AG04450 (cell line): ENCODE data around the gene RPTOR. TPM values are rescaled to one million over a fixed set of nuclear protein-coding genes. Genes with fewer than 3 reads are reported as not detected.

Experiments
- CTCF ChIA-PET: fragments of 300-600, 350-600 bp; formaldehyde crosslinking; extraction: SDS; loops from one replicate; lab custom pipeline; 2022; ENCODE audit warnings: antibody characterized with exemption, inconsistent platforms; lab: Charles Lee
- POLR2A ChIA-PET: fragments of 350-600 bp; formaldehyde crosslinking; extraction: SDS; loops from one replicate; lab custom pipeline; 2021; ENCODE audit warnings: antibody characterized with exemption, inconsistent platforms; lab: Yijun Ruan, JAX
- DNase-seq: peaks from one replicate; pipeline ENCODE4 v3.0.0-alpha.2; 2011; ENCODE audit warnings: low read depth, low spot score
- H3K27ac ChIP-seq: one replicate; pipeline ENCODE4 v1.5.1; 2012; ENCODE audit warnings: low read depth, low read length, control low read depth
- H3K27me3 ChIP-seq: one replicate; pipeline ENCODE4 v1.6.0; 2012; ENCODE audit warnings: low read length; ENCODE audit not compliant: control insufficient read depth, insufficient read depth
- H3K4me3 ChIP-seq: 2 replicates; pipeline ENCODE4 v1.5.1; 2011; ENCODE audit warnings: mild to moderate bottlenecking, low read depth, low read length, control low read depth
- H3K9me3 ChIP-seq: 2 replicates; pipeline ENCODE4 v1.5.1; 2012; ENCODE audit warnings: low read length; ENCODE audit not compliant: control insufficient read depth, insufficient read depth
- polyA plus RNA-seq: library from polyadenylated mRNA; depleted of rRNA; stranded (reverse); fragments of >200 nt; gene quantifications from 2 replicates; pipeline ENCODE4 v1.2.3, GENCODE V29; 2011
- TF ChIP-seq, protein P1 (sequence below): IDR thresholded peaks from 2 replicates; pipeline ENCODE4 v1.5.1; 2011; ENCODE audit warnings: low read depth, low read length, control low read depth, inconsistent platforms

Gene RPTOR
- polyA plus RNA-seq, 1 experiment = 6.2 TPM

DNA sequence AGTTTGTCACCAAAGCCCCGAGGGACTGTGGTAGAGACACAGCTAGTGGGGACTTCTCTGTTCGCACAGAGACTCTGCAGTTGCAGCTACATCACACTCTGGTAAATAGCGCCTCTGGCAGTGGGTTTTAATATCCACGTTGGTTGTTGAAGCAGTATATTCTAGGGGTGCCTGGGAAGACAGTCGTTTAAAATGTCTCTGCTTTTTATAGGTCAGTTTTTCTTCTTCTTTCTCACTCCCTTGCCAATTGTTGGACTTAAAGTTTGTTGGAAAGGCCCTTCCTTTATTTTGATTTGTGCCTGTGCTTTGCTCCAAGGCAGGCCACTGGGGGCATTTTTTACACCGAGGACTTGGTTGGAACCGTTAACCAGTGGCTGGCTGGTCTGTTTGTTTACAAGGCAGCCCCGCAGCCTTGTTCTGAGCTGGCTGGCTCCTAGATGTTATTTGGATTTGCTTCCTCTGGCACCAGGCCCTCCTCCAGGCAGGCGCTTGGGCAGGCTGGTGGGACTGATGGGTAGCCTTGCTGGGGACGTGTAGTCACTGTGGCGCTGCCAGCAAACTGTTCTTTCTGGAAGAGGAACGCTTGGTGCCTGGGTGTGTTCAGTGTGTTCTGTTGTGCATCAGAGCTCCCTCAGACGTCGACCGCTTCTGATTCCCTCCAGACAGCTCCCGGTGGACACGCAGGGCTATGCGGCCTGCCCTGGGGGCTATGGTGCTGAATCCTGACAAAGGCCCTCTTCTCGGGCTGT is 228.8 kb downstream of the RPTOR start:
- no peak overlapping the region for H3K4me3 ChIP-seq
- CTCF ChIA-PET = no interaction called here
- POLR2A ChIA-PET = interaction anchor here (1.3 kb wide), 1 partner anchor 21 kb away, joined by 5 read pairs; no protein-coding TSS in a partner anchor

DNA sequence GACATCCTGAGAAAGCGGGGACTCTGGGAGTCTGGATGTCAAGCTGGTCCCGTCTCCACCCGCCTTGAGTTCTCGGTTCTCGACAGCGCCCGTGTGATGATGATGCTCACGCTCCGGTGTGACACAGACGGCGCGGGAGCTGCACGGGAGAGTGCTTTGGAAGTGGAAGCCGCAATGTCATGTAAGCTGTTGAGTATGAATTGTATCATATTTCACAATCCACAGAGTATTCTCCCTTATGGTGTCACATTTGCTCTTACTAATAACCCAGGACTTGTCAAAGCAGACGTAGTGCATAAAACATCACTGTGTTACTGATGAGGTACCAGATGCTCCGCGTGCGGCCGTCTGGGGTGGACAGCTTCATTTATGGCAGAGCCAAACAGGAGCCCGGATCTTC is 229.5 kb downstream of the RPTOR start:
- POLR2A ChIA-PET = interaction anchor here (0.7 to 1.3 kb wide), 2 partner anchors 18 to 20 kb away, joined by 3 to 5 read pairs; no protein-coding TSS in a partner anchor
- DNase-seq = no peak

More for the DNA sequence above, 228.8 kb downstream of the RPTOR start:
- Histone ChIP-seq H3K9me3 (no peaks in the 10 kb centered on the region; the same call in 1 of the 2 replicates), H3K27ac (peak overlapping the region; percentile 65), H3K27me3 (no peaks in the 10 kb centered on the region)
- no peak for DNase-seq
- TF ChIP-seq, protein P1, sequence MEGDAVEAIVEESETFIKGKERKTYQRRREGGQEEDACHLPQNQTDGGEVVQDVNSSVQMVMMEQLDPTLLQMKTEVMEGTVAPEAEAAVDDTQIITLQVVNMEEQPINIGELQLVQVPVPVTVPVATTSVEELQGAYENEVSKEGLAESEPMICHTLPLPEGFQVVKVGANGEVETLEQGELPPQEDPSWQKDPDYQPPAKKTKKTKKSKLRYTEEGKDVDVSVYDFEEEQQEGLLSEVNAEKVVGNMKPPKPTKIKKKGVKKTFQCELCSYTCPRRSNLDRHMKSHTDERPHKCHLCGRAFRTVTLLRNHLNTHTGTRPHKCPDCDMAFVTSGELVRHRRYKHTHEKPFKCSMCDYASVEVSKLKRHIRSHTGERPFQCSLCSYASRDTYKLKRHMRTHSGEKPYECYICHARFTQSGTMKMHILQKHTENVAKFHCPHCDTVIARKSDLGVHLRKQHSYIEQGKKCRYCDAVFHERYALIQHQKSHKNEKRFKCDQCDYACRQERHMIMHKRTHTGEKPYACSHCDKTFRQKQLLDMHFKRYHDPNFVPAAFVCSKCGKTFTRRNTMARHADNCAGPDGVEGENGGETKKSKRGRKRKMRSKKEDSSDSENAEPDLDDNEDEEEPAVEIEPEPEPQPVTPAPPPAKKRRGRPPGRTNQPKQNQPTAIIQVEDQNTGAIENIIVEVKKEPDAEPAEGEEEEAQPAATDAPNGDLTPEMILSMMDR = peak; percentile 37; the same call in 1 of the 2 replicates

GRCh38 chr17:80774643-80775281 is 230.1 kb downstream of the RPTOR start:
- Histone ChIP-seq H3K4me3 (no peak overlapping the region), H3K27me3 (no peaks in the 10 kb centered on the region), H3K27ac (no peak overlapping the region), H3K9me3 (peaks cover 4% of the 10 kb centered on the region; the same call in 1 of the 2 replicates)
- DNase-seq = no peak
- ChIA-PET CTCF (no interaction called here), POLR2A (interaction anchor here (0.7 to 1.3 kb wide), 2 partner anchors 18 to 20 kb away, joined by 3 to 5 read pairs; no protein-coding TSS in a partner anchor)
- TF ChIP-seq, protein P1 = no peak

More for the DNA sequence above, 229.5 kb downstream of the RPTOR start:
- TF ChIP-seq, protein P1 = no peak
- CTCF ChIA-PET = no interaction called here
- Histone ChIP-seq H3K9me3 (no peaks in the 10 kb centered on the region; the same call in 1 of the 2 replicates), H3K27me3 (no peaks in the 10 kb centered on the region), H3K27ac (peak overlapping the region; percentile 65), H3K4me3 (no peak overlapping the region)

GRCh38 chr17:80775863-80776262 is 231.2 kb downstream of the RPTOR start:
- ChIA-PET CTCF (no interaction called here), POLR2A (no interaction called here)
- no peaks in the 10 kb centered on the region for H3K27me3 ChIP-seq
- TF ChIP-seq, protein P1 = no peak
- H3K9me3 ChIP-seq = peaks cover 4% of the 10 kb centered on the region; the same call in 1 of the 2 replicates
- no peak for DNase-seq
- no peak overlapping the region for H3K4me3 ChIP-seq
- no peak overlapping the region for H3K27ac ChIP-seq
